Stimulated activated naive B cell treated with anti-CD40 and anti-IgM and Interleukin-4, amounts not matched to agents 10 μg/mL and 1 μg/mL and 100 μg/mL, for 72 hours (primary cell): Measurements from ENCODE around the gene KIAA1755.
A peak's percentile ranks its signal among the peaks of the same experiment; 100 is the strongest.
"Not testable (repeated sequence)": the region's sequence is repeated elsewhere in the genome, so short reads cannot be mapped to it uniquely, and the experiment has no call there.

Experiments used
- ATAC-seq, 2 donors: fragments of 150-1000 bp; cut with Tn5 transposase; replicated peaks; 2 replicates each; pipeline ENCODE4 v1.10.0; 2021; ENCODE audit warnings: moderate library complexity in 1 of 2
- DNase-seq: peaks from one replicate; pipeline ENCODE4 v3.0.0; 2021
- H3K27ac Mint-ChIP-seq: one replicate; pipeline ENCODE4 v1.8.0; 2022; ENCODE audit warnings: mild to moderate bottlenecking, mixed read lengths
- H3K27me3 Mint-ChIP-seq, 2 donors: one replicate each; pipeline ENCODE4 v1.8.0; 2022; ENCODE audit warnings: mixed read lengths in 2 of 2
- H3K36me3 Mint-ChIP-seq, 2 donors: one replicate each; pipeline ENCODE4 v1.8.0; 2022; ENCODE audit warnings: mixed read lengths in 2 of 2, mild to moderate bottlenecking in 1 of 2
- H3K4me1 Mint-ChIP-seq, 2 donors: one replicate each; pipeline ENCODE4 v1.8.0; 2022; ENCODE audit warnings: mixed read lengths in 2 of 2, mild to moderate bottlenecking in 1 of 2
- H3K4me3 Mint-ChIP-seq, 2 donors: one replicate each; pipeline ENCODE4 v1.8.0; 2022; ENCODE audit warnings: mild to moderate bottlenecking in 2 of 2, mixed read lengths in 2 of 2, moderate library complexity in 1 of 2
- H3K9me3 Mint-ChIP-seq, 2 donors: one replicate each; pipeline ENCODE4 v1.8.0; 2022; ENCODE audit warnings: mixed read lengths in 2 of 2, mild to moderate bottlenecking in 1 of 2

KIAA1755 gene

GRCh38 chr20:38262931-38263330 is 2.4 kb upstream of the KIAA1755 start:
- DNase-seq: no peak
- H3K27me3 Mint-ChIP-seq: peaks cover 53 to 81% of the 10 kb centered on the region in 2 donors
- no peak overlapping the region for H3K27ac Mint-ChIP-seq
- H3K4me1 Mint-ChIP-seq: peaks cover 7% of the 10 kb centered on the region in 2 donors
- peaks cover 3% of the 10 kb centered on the region in 2 donors for H3K9me3 Mint-ChIP-seq
- no peak overlapping the region for H3K4me3 Mint-ChIP-seq
- H3K36me3 Mint-ChIP-seq: no peaks in the 10 kb centered on the region
- ATAC-seq: no peak

- Mint-ChIP-seq H3K36me3 (no peaks in the 10 kb centered on the region), H3K4me3 (peak overlapping the region in 1 of 2 donors; percentile 22), H3K27me3 (peaks cover 58 to 84% of the 10 kb centered on the region in 2 donors), H3K9me3 (peaks cover 3% of the 10 kb centered on the region in 2 donors), H3K27ac (no peak overlapping the region), H3K4me1 (peaks cover 7% of the 10 kb centered on the region in 2 donors)
- no peak for ATAC-seq
- no peak for DNase-seq
Measured at GRCh38 chr20:38261054-38261390, 487 bp upstream of the KIAA1755 start.

- H3K27ac Mint-ChIP-seq: no peak overlapping the region
- H3K4me1 Mint-ChIP-seq: peaks cover 7% of the 10 kb centered on the region in 2 donors
- H3K36me3 Mint-ChIP-seq: no peaks in the 10 kb centered on the region
- ATAC-seq (no peak), DNase-seq (no peak)
- peaks cover 56 to 83% of the 10 kb centered on the region in 2 donors for H3K27me3 Mint-ChIP-seq
- no peak overlapping the region for H3K4me3 Mint-ChIP-seq
- no peaks in the 10 kb centered on the region for H3K9me3 Mint-ChIP-seq
Measured at GRCh38 chr20:38260025-38260377, 534 bp downstream of the KIAA1755 start.

- ATAC-seq (no peak), DNase-seq (no peak)
- Mint-ChIP-seq H3K4me1 (peaks cover 7% of the 10 kb centered on the region in 2 donors), H3K9me3 (no peaks in the 10 kb centered on the region), H3K27me3 (peaks cover 56 to 70% of the 10 kb centered on the region in 2 donors), H3K27ac (no peak overlapping the region), H3K36me3 (no peaks in the 10 kb centered on the region), H3K4me3 (no peak overlapping the region)
Measured at GRCh38 chr20:38258545-38259215, 1.9 kb downstream of the KIAA1755 start.

- Mint-ChIP-seq H3K4me1 (peaks cover 7% of the 10 kb centered on the region in 2 donors), H3K36me3 (no peaks in the 10 kb centered on the region), H3K27ac (no peak overlapping the region), H3K4me3 (no peak overlapping the region), H3K27me3 (peaks cover 49 to 65% of the 10 kb centered on the region in 2 donors), H3K9me3 (no peaks in the 10 kb centered on the region)
- DNase-seq: no peak
- ATAC-seq: no peak
Measured at GRCh38 chr20:38256966-38257365, 3.6 kb downstream of the KIAA1755 start.

GRCh38 chr20:38256021-38256420 is 4.5 kb downstream of the KIAA1755 start:
- Mint-ChIP-seq H3K4me1 (peaks cover 6% of the 10 kb centered on the region in 2 donors), H3K9me3 (no peaks in the 10 kb centered on the region), H3K36me3 (no peaks in the 10 kb centered on the region), H3K27ac (no peak overlapping the region), H3K4me3 (no peak overlapping the region), H3K27me3 (peaks cover 44 to 58% of the 10 kb centered on the region in 2 donors)
- ATAC-seq: no peak
- no peak for DNase-seq

GRCh38 chr20:38255393-38255792 is 5.1 kb downstream of the KIAA1755 start:
- peaks cover 0 to 3% of the 10 kb centered on the region in 2 donors for H3K4me1 Mint-ChIP-seq
- peaks cover 0 to 3% of the 10 kb centered on the region in 2 donors for H3K9me3 Mint-ChIP-seq
- DNase-seq (no peak), ATAC-seq (no peak)
- no peaks in the 10 kb centered on the region for H3K36me3 Mint-ChIP-seq
- H3K27ac Mint-ChIP-seq: no peak overlapping the region
- peaks cover 40 to 57% of the 10 kb centered on the region in 2 donors for H3K27me3 Mint-ChIP-seq
- no peak overlapping the region for H3K4me3 Mint-ChIP-seq

GRCh38 chr20:38254621-38255020 is 5.9 kb downstream of the KIAA1755 start:
- DNase-seq, H3K4me1 Mint-ChIP-seq, ATAC-seq, H3K9me3 Mint-ChIP-seq, H3K4me3 Mint-ChIP-seq, H3K36me3 Mint-ChIP-seq, H3K27ac Mint-ChIP-seq: not testable (repeated sequence)
- peaks cover 32 to 53% of the 10 kb centered on the region in 2 donors for H3K27me3 Mint-ChIP-seq

- Mint-ChIP-seq H3K36me3 (no peaks in the 10 kb centered on the region), H3K9me3 (peaks cover 0 to 3% of the 10 kb centered on the region in 2 donors), H3K4me3 (no peak overlapping the region), H3K27me3 (peaks cover 22 to 51% of the 10 kb centered on the region in 2 donors), H3K27ac (no peak overlapping the region), H3K4me1 (no peaks in the 10 kb centered on the region)
- ATAC-seq (no peak), DNase-seq (no peak)
Measured at GRCh38 chr20:38253571-38253970, 7.0 kb downstream of the KIAA1755 start.

- Mint-ChIP-seq H3K36me3 (no peaks in the 10 kb centered on the region), H3K27me3 (peaks cover 17 to 47% of the 10 kb centered on the region in 2 donors), H3K9me3 (peaks cover 0 to 3% of the 10 kb centered on the region in 2 donors), H3K4me3 (no peak overlapping the region), H3K27ac (no peak overlapping the region), H3K4me1 (no peaks in the 10 kb centered on the region)
- ATAC-seq (no peak), DNase-seq (no peak)
Measured at GRCh38 chr20:38252292-38253288, 7.9 kb downstream of the KIAA1755 start.

GRCh38 chr20:38251441-38251840 is 9.1 kb downstream of the KIAA1755 start:
- H3K4me1 Mint-ChIP-seq, H3K27ac Mint-ChIP-seq, H3K9me3 Mint-ChIP-seq, DNase-seq, H3K36me3 Mint-ChIP-seq, H3K4me3 Mint-ChIP-seq, ATAC-seq: not testable (repeated sequence)
- H3K27me3 Mint-ChIP-seq: peaks cover 21 to 52% of the 10 kb centered on the region in 2 donors

GRCh38 chr20:38250609-38251008 is 9.9 kb downstream of the KIAA1755 start:
- peaks cover 5 to 6% of the 10 kb centered on the region in 2 donors for H3K9me3 Mint-ChIP-seq
- DNase-seq (no peak), ATAC-seq (no peak)
- peaks cover 0 to 4% of the 10 kb centered on the region in 2 donors for H3K36me3 Mint-ChIP-seq
- H3K27ac Mint-ChIP-seq: no peak overlapping the region
- no peaks in the 10 kb centered on the region for H3K4me1 Mint-ChIP-seq
- H3K27me3 Mint-ChIP-seq: peaks cover 21 to 47% of the 10 kb centered on the region in 2 donors
- H3K4me3 Mint-ChIP-seq: no peak overlapping the region

GRCh38 chr20:38249536-38250310 is 10.8 kb downstream of the KIAA1755 start:
- Mint-ChIP-seq H3K27ac (no peak overlapping the region), H3K4me1 (no peaks in the 10 kb centered on the region), H3K27me3 (peaks cover 20 to 54% of the 10 kb centered on the region in 2 donors), H3K4me3 (no peak overlapping the region), H3K36me3 (peaks cover 0 to 4% of the 10 kb centered on the region in 2 donors), H3K9me3 (peaks cover 9% of the 10 kb centered on the region in 2 donors)
- DNase-seq (no peak), ATAC-seq (no peak)

GRCh38 chr20:38248133-38248532 is 12.4 kb downstream of the KIAA1755 start:
- peaks cover 10 to 14% of the 10 kb centered on the region in 2 donors for H3K9me3 Mint-ChIP-seq
- no peak overlapping the region for H3K27ac Mint-ChIP-seq
- H3K4me3 Mint-ChIP-seq: no peak overlapping the region
- peaks cover 0 to 4% of the 10 kb centered on the region in 2 donors for H3K36me3 Mint-ChIP-seq
- ATAC-seq (no peak), DNase-seq (no peak)
- no peaks in the 10 kb centered on the region for H3K4me1 Mint-ChIP-seq
- H3K27me3 Mint-ChIP-seq: peaks cover 20 to 54% of the 10 kb centered on the region in 2 donors
